NCI-H1694 (cell line): ENCODE results near the gene CDC42BPA.
"Not testable (repeated sequence)": the region's sequence is repeated elsewhere in the genome, so short reads cannot be mapped to it uniquely, and the experiment has no call there.

Experiments
- DNase-seq: peaks from one replicate; lab custom pipeline; 2025; lab: John Stamatoyannopoulos, UW

Gene CDC42BPA

GRCh38 chr1:227255086-227255732 lies 63.1 kb downstream of the CDC42BPA start:
- no peak for DNase-seq

GRCh38 chr1:227253065-227253464 lies 65.2 kb downstream of the CDC42BPA start:
- DNase-seq, result no peak

DNA sequence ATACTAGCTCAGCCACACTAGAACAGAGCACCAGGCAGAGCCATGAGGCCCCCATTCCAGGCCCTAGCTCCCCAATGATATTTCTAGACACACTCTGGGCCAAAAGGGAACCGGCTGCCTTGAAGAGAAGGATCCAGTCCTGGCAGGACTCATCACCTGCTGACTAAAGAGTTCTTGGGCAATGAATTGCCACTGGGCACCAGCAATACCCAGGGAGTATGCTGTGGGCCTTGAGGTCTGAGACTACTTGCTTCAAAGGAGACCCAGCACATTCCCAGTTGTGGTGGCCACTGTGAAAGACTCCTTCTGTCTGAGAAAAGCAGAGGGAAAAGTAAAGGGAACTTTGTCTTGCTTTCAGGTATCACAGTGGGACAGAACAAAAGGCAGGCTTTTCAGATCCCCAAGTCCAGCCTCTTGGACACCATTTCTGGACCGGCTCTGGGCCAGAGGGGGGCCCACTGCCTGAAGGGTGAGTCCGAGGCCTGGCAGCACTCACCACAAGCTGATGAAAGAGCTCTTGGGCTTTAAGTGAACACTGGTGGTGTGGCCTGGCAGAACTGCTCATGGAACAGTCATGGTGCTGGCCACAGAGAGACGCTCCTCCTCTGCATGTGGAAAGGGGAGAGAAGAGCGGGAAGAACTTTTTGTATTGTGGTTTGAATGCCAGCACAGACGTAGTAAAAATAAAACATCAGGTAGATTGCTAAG lies 72.5 kb downstream of the CDC42BPA start:
- DNase-seq, result no peak

DNA sequence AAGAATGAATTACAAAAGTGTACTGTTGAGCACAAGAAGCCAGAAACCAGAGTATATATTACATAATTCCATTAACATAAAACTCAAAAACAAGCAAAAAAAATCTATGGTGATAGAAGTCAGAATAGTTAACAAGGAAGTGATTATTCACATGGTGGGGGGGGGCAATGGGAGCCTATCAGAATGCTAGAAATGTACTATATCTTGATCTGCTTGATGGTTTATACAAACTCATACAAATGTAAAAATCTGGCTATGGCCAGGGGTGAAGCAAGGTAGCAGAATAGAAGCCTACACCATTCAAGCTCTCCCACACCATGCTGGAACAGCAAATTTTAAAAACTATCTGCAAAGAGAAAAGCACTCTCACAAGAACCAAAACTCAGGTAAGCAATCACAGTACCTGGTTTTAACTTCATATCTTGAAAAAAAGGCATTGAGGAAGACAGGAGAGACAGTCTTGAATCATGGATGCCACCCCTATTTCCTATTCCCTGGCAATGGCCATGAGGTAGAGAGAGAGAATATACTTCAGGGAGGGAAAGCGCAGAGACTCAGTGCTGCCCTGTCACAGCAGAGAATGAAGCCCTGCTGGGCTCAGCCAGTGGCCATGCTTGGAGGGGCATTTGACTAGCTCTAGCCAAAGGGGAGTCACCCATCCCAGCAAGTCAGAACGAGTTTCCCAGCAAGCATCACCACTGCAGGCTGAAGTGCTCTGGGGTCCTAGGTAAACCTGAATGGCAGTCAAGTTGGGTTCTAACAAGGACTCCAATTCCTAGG lies 73.8 kb downstream of the CDC42BPA start:
- no peak for DNase-seq

GRCh38 chr1:227242811-227243682 lies 75.2 kb downstream of the CDC42BPA start:
- DNase-seq, result no peak

- DNase-seq, result no peak
These were observed 77.3 kb downstream of the CDC42BPA start for GRCh38 chr1:227240983-227241382.

DNA sequence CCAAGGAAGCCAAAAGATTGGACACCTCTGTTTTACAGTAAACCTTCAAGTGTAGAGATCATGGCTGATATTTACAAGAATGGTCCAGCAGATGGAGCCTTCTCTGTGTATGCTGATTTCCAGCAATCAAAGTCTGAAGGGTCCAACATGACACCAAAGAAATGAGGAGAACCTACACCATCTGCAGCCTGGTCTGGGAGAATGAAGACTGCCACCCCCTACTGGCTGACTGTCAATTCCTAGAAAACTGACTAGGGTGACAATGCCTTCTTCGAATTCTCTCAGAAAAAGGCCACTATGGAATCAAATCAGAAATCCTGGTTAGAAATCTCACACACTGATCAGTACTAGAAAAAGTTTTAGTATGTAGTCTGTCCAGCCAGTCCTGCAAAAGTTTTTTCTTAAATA lies 83.3 kb downstream of the CDC42BPA start:
- DNase-seq, result no peak

GRCh38 chr1:227231128-227231527 lies 87.2 kb downstream of the CDC42BPA start:
- not testable (repeated sequence) for DNase-seq

DNA sequence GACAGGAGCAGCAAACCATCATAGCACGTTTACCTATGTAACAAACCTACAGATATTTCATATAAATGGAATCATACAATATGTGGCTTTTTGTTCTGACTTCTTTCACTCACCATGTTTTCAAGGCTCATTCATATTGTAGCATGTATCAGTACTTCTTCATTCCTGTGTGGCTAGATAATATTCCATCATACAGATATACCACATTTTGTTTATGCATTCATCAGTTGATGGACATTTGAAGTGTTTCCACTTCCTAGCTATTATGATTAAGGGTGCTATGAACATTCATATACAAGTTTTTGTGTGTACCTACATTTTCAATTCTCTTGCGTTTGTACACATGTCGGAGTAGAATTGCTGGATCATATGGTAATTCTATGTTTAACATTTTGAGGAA lies 90.1 kb downstream of the CDC42BPA start:
- DNase-seq, result no peak

- DNase-seq, result no peak
These were observed 90.5 kb downstream of the CDC42BPA start for GRCh38 chr1:227227761-227228160.

DNA sequence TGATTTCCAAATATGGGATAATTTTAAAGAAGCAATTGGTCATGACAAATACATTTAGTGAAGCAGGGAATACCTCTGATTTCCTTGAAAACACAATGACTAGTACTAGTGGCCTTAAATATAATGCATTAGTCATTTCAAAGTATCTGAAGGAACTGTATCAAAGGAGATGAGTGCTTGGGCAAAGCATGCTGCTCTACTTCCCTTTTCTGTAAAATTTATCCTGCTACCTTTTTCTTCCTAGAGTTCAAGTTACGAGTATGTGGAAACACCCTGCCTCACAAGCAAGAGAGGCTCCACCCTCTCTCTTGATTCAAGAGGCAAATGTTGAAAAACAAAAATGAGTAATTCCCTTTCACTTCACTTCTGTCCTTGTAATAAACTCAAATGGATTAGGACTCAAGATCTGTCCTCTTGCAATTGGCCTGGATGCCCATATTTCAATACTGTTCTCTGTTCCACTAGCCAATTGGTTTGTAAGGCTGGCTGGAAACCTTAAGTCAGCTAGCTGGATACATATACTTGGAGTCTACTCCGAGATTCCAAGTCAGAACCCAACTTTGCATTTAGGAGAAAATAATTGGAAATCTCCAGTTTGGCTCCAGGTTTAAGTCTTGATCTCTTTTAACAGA lies 92.5 kb downstream of the CDC42BPA start:
- DNase-seq, result no peak

- DNase-seq, result no peak
These were observed 95.0 kb downstream of the CDC42BPA start for GRCh38 chr1:227223171-227223806.

GRCh38 chr1:227219715-227220292 lies 98.5 kb downstream of the CDC42BPA start:
- no peak for DNase-seq

- DNase-seq, result no peak
These were observed 99.3 kb downstream of the CDC42BPA start for GRCh38 chr1:227218870-227219573.

GRCh38 chr1:227215863-227216510 lies 102.3 kb downstream of the CDC42BPA start:
- no peak for DNase-seq

- no peak for DNase-seq
These were observed 104.1 kb downstream of the CDC42BPA start for GRCh38 chr1:227214207-227214606.

GRCh38 chr1:227213426-227213825 lies 104.9 kb downstream of the CDC42BPA start:
- DNase-seq, result no peak

DNA sequence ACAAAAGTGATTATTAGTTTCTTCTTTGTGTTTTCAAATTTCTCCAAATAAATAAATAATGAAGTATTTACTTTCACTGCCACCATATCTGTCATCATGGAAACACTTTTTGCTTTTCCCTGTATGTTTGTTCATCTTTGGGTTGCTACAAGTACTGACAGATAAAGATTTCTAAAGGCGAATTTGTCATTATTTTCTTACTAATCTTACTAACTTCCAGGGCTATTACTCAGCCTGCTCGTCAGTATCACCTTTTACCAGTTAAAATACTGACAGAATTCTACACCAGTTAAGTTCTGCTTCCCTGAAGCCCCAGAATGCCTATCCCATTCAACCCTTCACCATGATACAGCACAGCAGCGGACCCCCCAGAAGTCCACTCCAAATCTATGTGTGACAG lies 106.1 kb downstream of the CDC42BPA start:
- no peak for DNase-seq

DNA sequence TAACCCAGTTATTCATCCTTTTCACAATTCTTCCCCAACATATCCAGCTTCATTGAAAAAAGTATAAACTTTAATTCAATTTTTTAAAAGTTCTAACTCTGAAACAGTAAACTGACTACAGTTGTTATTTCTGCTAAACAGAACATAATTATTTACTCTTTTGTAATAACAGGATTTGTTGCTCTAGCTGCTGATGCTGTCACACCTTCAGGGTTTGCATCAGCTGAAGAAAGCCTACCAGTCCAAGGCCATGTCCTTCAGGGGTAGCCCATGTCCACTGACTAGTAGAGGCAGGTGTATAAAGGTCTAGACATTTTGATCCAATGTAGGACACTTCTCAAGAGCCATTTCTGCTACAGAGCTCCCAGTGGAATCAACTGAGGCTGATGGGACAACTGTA lies 107.7 kb downstream of the CDC42BPA start:
- no peak for DNase-seq

DNA sequence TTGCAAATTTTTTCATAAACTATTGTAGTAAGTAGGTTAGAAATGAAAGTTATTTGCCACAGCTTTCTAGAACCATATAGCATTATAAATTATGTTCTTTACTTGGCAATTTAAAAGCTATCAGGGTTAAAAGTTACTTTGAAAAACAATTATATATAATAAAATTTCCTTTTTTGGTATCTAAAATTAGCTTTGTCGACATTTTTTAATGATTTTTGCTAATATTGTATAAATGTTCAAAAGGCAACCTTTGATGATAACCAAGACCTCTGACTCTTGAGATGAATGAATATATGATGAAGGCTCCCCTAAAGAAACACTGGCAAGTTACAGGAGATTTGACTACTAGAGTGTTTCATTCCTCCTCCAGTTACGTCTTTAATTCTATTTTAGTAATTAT lies 121.2 kb downstream of the CDC42BPA start:
- DNase-seq, result no peak
